ENCODE data around the gene MRPL40.
"Not testable (repeated sequence)": the region's sequence is repeated elsewhere in the genome, so short reads cannot be mapped to it uniquely, and the experiment has no call there.

The MRPL40 gene

GRCh38 chr22:19424186-19424500 is 8.2 kb upstream of the MRPL40 start:
- DNase-seq (ENCODE audit: low read depth), result no peak
- TF ChIP-seq CTCF (conservative IDR thresholded peaks at IDR 0.05; ENCODE audit: control insufficient read depth, insufficient read depth, low read depth, low read length), result no peak
- H3K4me3 ChIP-seq (ENCODE audit: control insufficient read depth, low read depth, low read length), result no peak overlapping the region

GRCh38 chr22:19429950-19430889 is 2.1 kb upstream of the MRPL40 start:
- DNase-seq (ENCODE audit: low read depth), result peak; percentile 80
- peak overlapping the region; percentile 88 for H3K4me3 ChIP-seq (ENCODE audit: control insufficient read depth, low read depth, low read length)
- TF ChIP-seq CTCF (conservative IDR thresholded peaks at IDR 0.05; ENCODE audit: control insufficient read depth, insufficient read depth, low read depth, low read length), result no peak

GRCh38 chr22:19430890-19431541 is 1.3 kb upstream of the MRPL40 start:
- peak overlapping the region; percentile 88 for H3K4me3 ChIP-seq (ENCODE audit: control insufficient read depth, low read depth, low read length)
- peak; percentile 16 for TF ChIP-seq CTCF (conservative IDR thresholded peaks at IDR 0.05; ENCODE audit: control insufficient read depth, insufficient read depth, low read depth, low read length)
- peak; percentile 25 for DNase-seq (ENCODE audit: low read depth)

GRCh38 chr22:19431649-19432132 is 654 bp upstream of the MRPL40 start, which contains the start of gene HIRA:
Gene HIRA, minus strand, starts transcription at chr22:19431733. Its CDS starts 257 bp downstream, at chr22:19431476.
- DNase-seq (ENCODE audit: low read depth), result peak; percentile 69
- H3K4me3 ChIP-seq (ENCODE audit: control insufficient read depth, low read depth, low read length), result peak within 1 kb of the TSS; percentile 88
- no peak for TF ChIP-seq CTCF (conservative IDR thresholded peaks at IDR 0.05; ENCODE audit: control insufficient read depth, insufficient read depth, low read depth, low read length)

GRCh38 chr22:19434401-19434800 is 2.1 kb downstream of the MRPL40 start:
- DNase-seq (ENCODE audit: low read depth), result peak; percentile 52
- no peak for TF ChIP-seq CTCF (conservative IDR thresholded peaks at IDR 0.05; ENCODE audit: control insufficient read depth, insufficient read depth, low read depth, low read length)
- no peak overlapping the region for H3K4me3 ChIP-seq (ENCODE audit: control insufficient read depth, low read depth, low read length)

GRCh38 chr22:19434829-19435580 is 2.7 kb downstream of the MRPL40 start:
- no peak for TF ChIP-seq CTCF (conservative IDR thresholded peaks at IDR 0.05; ENCODE audit: control insufficient read depth, insufficient read depth, low read depth, low read length)
- no peak for DNase-seq (ENCODE audit: low read depth)
- H3K4me3 ChIP-seq (ENCODE audit: control insufficient read depth, low read depth, low read length), result no peak overlapping the region

- not testable (repeated sequence) for DNase-seq (ENCODE audit: low read depth); H3K4me3 ChIP-seq (ENCODE audit: control insufficient read depth, low read depth, low read length)
These were observed 4.3 kb downstream of the MRPL40 start for GRCh38 chr22:19436444-19437161.

Measured in fibroblast of mammary gland (primary cell).